ENCODE data around the gene RCN2.

- TF ChIP-seq TCF12 (IDR thresholded peaks at IDR 0.05; ENCODE audit: low read depth), result no peak
- TF ChIP-seq CREB1 (IDR thresholded peaks at IDR 0.05; ENCODE audit: low read depth), result no peak
- no peak for TF ChIP-seq ZBTB7A (IDR thresholded peaks at IDR 0.05; ENCODE audit: low read depth)
- no peak for TF ChIP-seq EP300 (IDR thresholded peaks at IDR 0.05; ENCODE audit: borderline replicate concordance)
- TF ChIP-seq RAD21 (IDR thresholded peaks at IDR 0.05; ENCODE audit: low read depth), result no peak
- no peak for TF ChIP-seq CEBPB (IDR thresholded peaks at IDR 0.05)
- TF ChIP-seq TAF1 (IDR thresholded peaks at IDR 0.05; ENCODE audit: low read depth), result no peak
Measured at GRCh38 chr15:76982756-76983155, 51.2 kb downstream of the RCN2 start.

Measured in Ishikawa (cell line).